ENCODE measurements around the gene ZNF512.
"Not testable (repeated sequence)": the region's sequence is repeated elsewhere in the genome, so short reads cannot be mapped to it uniquely, and the experiment has no call there.

ZNF512 gene

GRCh38 chr2:27582695-27583389, at the start of gene ZNF512:
TSS of gene ZNF512 (plus strand) at chr2:27583042. CDS start at chr2:27583113, 71 bp downstream.
- peak; percentile 94 for DNase-seq (ENCODE audit: low spot score)

GRCh38 chr2:27537287-27537686, 45.6 kb upstream of the ZNF512 start:
- DNase-seq (ENCODE audit: low spot score): no peak

GRCh38 chr2:27538839-27539450, 43.9 kb upstream of the ZNF512 start:
- DNase-seq (ENCODE audit: low spot score): not testable (repeated sequence)

- not testable (repeated sequence) for DNase-seq (ENCODE audit: low spot score)
These were observed 43.2 kb upstream of the ZNF512 start for GRCh38 chr2:27539649-27540048.

GRCh38 chr2:27544143-27544821, 38.6 kb upstream of the ZNF512 start:
- no peak for DNase-seq (ENCODE audit: low spot score)

- DNase-seq (ENCODE audit: low spot score): peak; percentile 81
These were observed 37.3 kb upstream of the ZNF512 start for GRCh38 chr2:27545348-27546141.

- DNase-seq (ENCODE audit: low spot score): no peak
These were observed 33.5 kb upstream of the ZNF512 start for GRCh38 chr2:27549303-27549702.

GRCh38 chr2:27551514-27551913, 31.3 kb upstream of the ZNF512 start:
- DNase-seq (ENCODE audit: low spot score): no peak

- no peak for DNase-seq (ENCODE audit: low spot score)
These were observed 29.9 kb upstream of the ZNF512 start for GRCh38 chr2:27552941-27553340.

GRCh38 chr2:27554451-27554850, 28.4 kb upstream of the ZNF512 start:
- DNase-seq (ENCODE audit: low spot score): not testable (repeated sequence)

- no peak for DNase-seq (ENCODE audit: low spot score)
These were observed 23.6 kb upstream of the ZNF512 start for GRCh38 chr2:27559228-27559627.

- DNase-seq (ENCODE audit: low spot score): no peak
These were observed 21.8 kb upstream of the ZNF512 start for GRCh38 chr2:27561060-27561459.

- peak; percentile 92 for DNase-seq (ENCODE audit: low spot score)
These were observed 16.2 kb upstream of the ZNF512 start for GRCh38 chr2:27566628-27567027.

GRCh38 chr2:27569398-27569797, 13.4 kb upstream of the ZNF512 start:
- no peak for DNase-seq (ENCODE audit: low spot score)

- no peak for DNase-seq (ENCODE audit: low spot score)
These were observed 11.6 kb upstream of the ZNF512 start for GRCh38 chr2:27571197-27571596.

GRCh38 chr2:27571681-27572080, 11.2 kb upstream of the ZNF512 start:
- DNase-seq (ENCODE audit: low spot score): no peak

GRCh38 chr2:27572439-27572838, 10.4 kb upstream of the ZNF512 start:
- no peak for DNase-seq (ENCODE audit: low spot score)

GRCh38 chr2:27572998-27573429, 9.8 kb upstream of the ZNF512 start:
- DNase-seq (ENCODE audit: low spot score): no peak

- DNase-seq (ENCODE audit: low spot score): no peak
These were observed 9.4 kb upstream of the ZNF512 start for GRCh38 chr2:27573452-27573851.

- DNase-seq (ENCODE audit: low spot score): no peak
These were observed 1.3 kb upstream of the ZNF512 start for GRCh38 chr2:27581417-27582128.

- DNase-seq (ENCODE audit: low spot score): no peak
These were observed 630 bp upstream of the ZNF512 start for GRCh38 chr2:27582129-27582694.

Data from kidney tubule cell (primary cell).